ENCODE measurements around the gene IGSF21. TPM values are rescaled to one million over a fixed set of nuclear protein-coding genes. Genes with fewer than 3 reads are reported as not detected.

The IGSF21 gene
- polyA plus RNA-seq, 1 of the 3 experiments (the other 2 are of a cell fraction): not detected

- Histone ChIP-seq H3K4me2 (no peak overlapping the region), H3K4me1 (ENCODE audit: control insufficient read depth in 1 of 2, insufficient read depth in 2 of 2, low read depth in 1 of 2, low read length in 1 of 2) (peaks cover 0 to 32% of the 10 kb centered on the region in 2 experiments; a peak in 2 of 4 replicates), H4K20me1 (ENCODE audit: insufficient read depth) (no peaks in the 10 kb centered on the region), H3K9ac (no peak overlapping the region), H3K27ac (ENCODE audit: low read depth in 2 of 2, low read length in 1 of 2) (no peak overlapping the region), H3F3A (replicated peaks; ENCODE audit: insufficient read depth) (no peaks in the 10 kb centered on the region), H3K27me3 (ENCODE audit: insufficient read depth) (no peaks in the 10 kb centered on the region), H2AFZ (ENCODE audit: low read depth) (no peak overlapping the region), H3K4me3 (ENCODE audit: low read depth in 2 of 2, low read length in 1 of 2) (no peak overlapping the region), H3K79me2 (ENCODE audit: insufficient read depth) (no peaks in the 10 kb centered on the region), H3K36me3 (replicated peaks in 1 of 2; ENCODE audit: control insufficient read depth in 1 of 2, insufficient read depth in 2 of 2, low read length in 1 of 2) (no peaks in the 10 kb centered on the region), H3K9me2 (no peaks in the 10 kb centered on the region), H3K9me3 (no peaks in the 10 kb centered on the region)
- no peak for DNase-seq
- 53% methylated on average over 4 of the region's 4 CpGs for WGBS (ENCODE audit: low lambda C conversion rate)
- POLR2A ChIA-PET: no interaction called here
- CTCF ChIA-PET: interaction anchor here (1.0 to 2.0 kb wide), 7 partner anchors 10 to 424 kb away, joined by 3 to 10 read pairs (median 5); partner anchors contain the start of gene IGSF21
- TF ChIP-seq ZBTB33 (IDR thresholded peaks at IDR 0.05; ENCODE audit: borderline replicate concordance, low read depth) (no peak), MAX (IDR thresholded peaks at IDR 0.05; ENCODE audit: low read depth) (no peak), FOSL2 (IDR thresholded peaks at IDR 0.05; ENCODE audit: borderline replicate concordance, low read depth) (no peak), TAF1 (IDR thresholded peaks at IDR 0.05; ENCODE audit: borderline replicate concordance, low read depth, low read length) (no peak), CTCF (IDR thresholded peaks at IDR 0.05) (no peak), USF2 (IDR thresholded peaks at IDR 0.05; ENCODE audit: borderline replicate concordance, low read depth, low read length) (no peak), FOXJ3 (CRISPR knock-in tag; IDR thresholded peaks at IDR 0.05) (no peak), SMC3 (IDR thresholded peaks at IDR 0.05; ENCODE audit: low read depth, low read length) (no peak), SIN3A (IDR thresholded peaks at IDR 0.05; ENCODE audit: borderline replicate concordance, low read depth, low read length) (no peak), GATA2 (CRISPR knock-in tag; IDR thresholded peaks at IDR 0.05) (no peak), POLR2AphosphoS5 (IDR thresholded peaks at IDR 0.05; ENCODE audit: low read depth, low read length) (no peak), GABPA (IDR thresholded peaks at IDR 0.05; ENCODE audit: low read depth) (no peak), YY1 (IDR thresholded peaks at IDR 0.05; ENCODE audit: low read depth) (no peak), CHD2 (IDR thresholded peaks at IDR 0.05; ENCODE audit: low read length, partially characterized antibody) (no peak)
These were observed 40.1 kb downstream of the IGSF21 start for GRCh38 chr1:18147672-18148071.
